SK-N-SH (cell line): ENCODE data around the gene EEFSEC.

Experiments used
- CHD2 ChIP-seq: fragments of 150-350 bp; IDR thresholded peaks from 2 replicates; pipeline ENCODE4 v1.6.1; 2018; ENCODE audit warnings: low read length; ENCODE audit not compliant: partially characterized antibody
- EP300 ChIP-seq, 2 experiments: IDR thresholded peaks; 2 replicates each; pipeline versions ENCODE4 v1.4.0 to v1.6.1; 2012; ENCODE audit warnings: borderline replicate concordance in 1 of 2, low read depth in 1 of 2, low read length in 1 of 2
- EZH2phosphoT487 ChIP-seq: fragments of 200-600 bp; sonication (generic); IDR thresholded peaks from 2 replicates; pipeline ENCODE4 v1.6.1; 2017; ENCODE audit warnings: low read depth, mixed run types, mild to moderate bottlenecking, antibody characterized with exemption, moderate library complexity, borderline replicate concordance
- GABPA ChIP-seq: IDR thresholded peaks from 2 replicates; pipeline ENCODE4 v1.4.0; 2012; ENCODE audit warnings: low read depth, mild to moderate bottlenecking
- MEF2A ChIP-seq: IDR thresholded peaks from 2 replicates; pipeline ENCODE4 v1.4.0; 2012; ENCODE audit warnings: low read depth, borderline replicate concordance
- SMC3 ChIP-seq: IDR thresholded peaks from 2 replicates; pipeline ENCODE4 v1.6.1; 2012; ENCODE audit warnings: low read depth, low read length, improper control_type of control experiment
- TF ChIP-seq, protein P1 (sequence below): fragments of 200-600 bp; sonication (generic); IDR thresholded peaks from 2 replicates; pipeline ENCODE4 v1.6.1; 2017; ENCODE audit warnings: antibody characterized with exemption, mild to moderate bottlenecking, moderate library complexity
- TF ChIP-seq, protein P2 (sequence below): IDR thresholded peaks from 2 replicates; pipeline ENCODE4 v1.4.0; 2012; ENCODE audit warnings: low read depth
- TF ChIP-seq, protein P3 (sequence below): IDR thresholded peaks from 2 replicates; pipeline ENCODE4 v1.4.0; 2012; ENCODE audit warnings: low read depth, borderline replicate concordance

DNA sequence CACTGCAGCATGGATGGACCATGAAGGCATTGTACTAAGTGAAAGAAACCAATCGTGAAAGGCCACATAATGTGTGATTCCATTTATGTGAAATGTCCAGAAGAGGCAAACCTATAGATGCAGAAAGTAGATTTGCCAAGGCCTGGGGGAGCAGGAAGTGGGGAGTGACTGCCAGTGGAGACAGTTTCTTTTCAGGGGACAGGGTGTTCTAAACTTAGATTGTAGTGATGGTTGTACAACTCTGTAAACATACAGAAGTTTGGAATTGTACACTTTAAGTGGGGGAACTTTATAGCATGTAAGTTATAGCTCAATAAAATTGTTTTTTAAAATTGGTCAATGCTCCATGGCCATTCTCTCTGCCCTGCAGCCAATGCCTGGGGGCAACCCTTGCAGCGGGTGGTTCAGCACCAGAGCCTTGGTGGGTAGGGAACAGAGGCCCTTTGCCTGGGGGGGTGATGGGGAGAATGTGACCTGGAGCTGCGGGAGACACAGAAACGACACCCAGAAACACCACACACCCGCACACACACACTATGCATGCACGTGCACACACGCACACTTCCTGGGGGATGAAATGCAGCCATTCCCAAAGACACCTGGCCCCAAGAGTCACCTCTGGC lies 270.4 kb downstream of the EEFSEC start:
- TF ChIP-seq EP300 (IDR thresholded peaks at IDR 0.05; ENCODE audit: borderline replicate concordance in 1 of 2, low read depth in 1 of 2, low read length in 1 of 2) (no peak), CHD2 (no peak), SMC3 (no peak), MEF2A (no peak), GABPA (no peak), EZH2phosphoT487 (no peak)
- TF ChIP-seq, protein P1, sequence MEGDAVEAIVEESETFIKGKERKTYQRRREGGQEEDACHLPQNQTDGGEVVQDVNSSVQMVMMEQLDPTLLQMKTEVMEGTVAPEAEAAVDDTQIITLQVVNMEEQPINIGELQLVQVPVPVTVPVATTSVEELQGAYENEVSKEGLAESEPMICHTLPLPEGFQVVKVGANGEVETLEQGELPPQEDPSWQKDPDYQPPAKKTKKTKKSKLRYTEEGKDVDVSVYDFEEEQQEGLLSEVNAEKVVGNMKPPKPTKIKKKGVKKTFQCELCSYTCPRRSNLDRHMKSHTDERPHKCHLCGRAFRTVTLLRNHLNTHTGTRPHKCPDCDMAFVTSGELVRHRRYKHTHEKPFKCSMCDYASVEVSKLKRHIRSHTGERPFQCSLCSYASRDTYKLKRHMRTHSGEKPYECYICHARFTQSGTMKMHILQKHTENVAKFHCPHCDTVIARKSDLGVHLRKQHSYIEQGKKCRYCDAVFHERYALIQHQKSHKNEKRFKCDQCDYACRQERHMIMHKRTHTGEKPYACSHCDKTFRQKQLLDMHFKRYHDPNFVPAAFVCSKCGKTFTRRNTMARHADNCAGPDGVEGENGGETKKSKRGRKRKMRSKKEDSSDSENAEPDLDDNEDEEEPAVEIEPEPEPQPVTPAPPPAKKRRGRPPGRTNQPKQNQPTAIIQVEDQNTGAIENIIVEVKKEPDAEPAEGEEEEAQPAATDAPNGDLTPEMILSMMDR = no peak
- TF ChIP-seq, protein P2, sequence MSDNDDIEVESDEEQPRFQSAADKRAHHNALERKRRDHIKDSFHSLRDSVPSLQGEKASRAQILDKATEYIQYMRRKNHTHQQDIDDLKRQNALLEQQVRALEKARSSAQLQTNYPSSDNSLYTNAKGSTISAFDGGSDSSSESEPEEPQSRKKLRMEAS = no peak
- TF ChIP-seq, protein P3, sequence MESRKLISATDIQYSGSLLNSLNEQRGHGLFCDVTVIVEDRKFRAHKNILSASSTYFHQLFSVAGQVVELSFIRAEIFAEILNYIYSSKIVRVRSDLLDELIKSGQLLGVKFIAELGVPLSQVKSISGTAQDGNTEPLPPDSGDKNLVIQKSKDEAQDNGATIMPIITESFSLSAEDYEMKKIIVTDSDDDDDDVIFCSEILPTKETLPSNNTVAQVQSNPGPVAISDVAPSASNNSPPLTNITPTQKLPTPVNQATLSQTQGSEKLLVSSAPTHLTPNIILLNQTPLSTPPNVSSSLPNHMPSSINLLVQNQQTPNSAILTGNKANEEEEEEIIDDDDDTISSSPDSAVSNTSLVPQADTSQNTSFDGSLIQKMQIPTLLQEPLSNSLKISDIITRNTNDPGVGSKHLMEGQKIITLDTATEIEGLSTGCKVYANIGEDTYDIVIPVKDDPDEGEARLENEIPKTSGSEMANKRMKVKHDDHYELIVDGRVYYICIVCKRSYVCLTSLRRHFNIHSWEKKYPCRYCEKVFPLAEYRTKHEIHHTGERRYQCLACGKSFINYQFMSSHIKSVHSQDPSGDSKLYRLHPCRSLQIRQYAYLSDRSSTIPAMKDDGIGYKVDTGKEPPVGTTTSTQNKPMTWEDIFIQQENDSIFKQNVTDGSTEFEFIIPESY = no peak
